Activated naive CD4-positive, alpha-beta T cell treated with anti-CD3 and anti-CD28 coated beads, Interleukin-2, amount 10 ng/mL, durations not matched to agents 7 days and 5 days (primary cell): Measurements from ENCODE around the gene PRPH.
A peak's percentile ranks its signal among the peaks of the same experiment; 100 is the strongest.

Source experiments
- CTCF ChIA-PET: fragments of 350-600 bp; sonication (Branson Sonifier 250); formaldehyde crosslinking; loops from one replicate; lab custom pipeline; 2021; ENCODE audit warnings: antibody characterized with exemption; lab: Charles Lee
- DNase-seq: peaks from one replicate; pipeline ENCODE4 v3.0.0-alpha.2; 2020
- H3K27ac Mint-ChIP-seq: one replicate; pipeline ENCODE4 v1.8.0; 2021; ENCODE audit warnings: mild to moderate bottlenecking, moderate library complexity, mixed read lengths
- H3K27me3 Mint-ChIP-seq: one replicate; pipeline ENCODE4 v1.8.0; 2021; ENCODE audit warnings: mild to moderate bottlenecking, mixed read lengths
- H3K36me3 Mint-ChIP-seq: one replicate; pipeline ENCODE4 v1.8.0; 2021; ENCODE audit warnings: mixed read lengths
- H3K4me1 Mint-ChIP-seq: one replicate; pipeline ENCODE4 v1.8.0; 2021; ENCODE audit warnings: mixed read lengths
- H3K4me3 Mint-ChIP-seq: one replicate; pipeline ENCODE4 v1.8.0; 2021; ENCODE audit warnings: mild to moderate bottlenecking, moderate library complexity, mixed read lengths
- H3K9me3 Mint-ChIP-seq: one replicate; pipeline ENCODE4 v1.8.0; 2021; ENCODE audit warnings: mixed read lengths

PRPH gene

GRCh38 chr12:49344486-49345050 is 49.6 kb downstream of the PRPH start:
- no peaks in the 10 kb centered on the region for H3K36me3 Mint-ChIP-seq
- H3K27me3 Mint-ChIP-seq: peaks cover 100% of the 10 kb centered on the region
- no peak for DNase-seq
- H3K9me3 Mint-ChIP-seq: no peaks in the 10 kb centered on the region
- CTCF ChIA-PET: interaction anchor here (1.1 to 4.0 kb wide), 2 partner anchors 14 to 53 kb away, joined by 3 to 103 read pairs; partner anchors contain the start of gene PRPH
- H3K4me1 Mint-ChIP-seq: peaks cover 44% of the 10 kb centered on the region
- H3K27ac Mint-ChIP-seq: no peak overlapping the region
- H3K4me3 Mint-ChIP-seq: no peak overlapping the region

GRCh38 chr12:49345051-49345824 is 50.3 kb downstream of the PRPH start:
- no peaks in the 10 kb centered on the region for H3K36me3 Mint-ChIP-seq
- CTCF ChIA-PET: interaction anchor here (5.3 to 9.5 kb wide), 4 partner anchors 9 to 58 kb away, joined by 27 to 91 read pairs (median 64); partner anchors contain the start of genes C1QL4 and PRPH
- peaks cover 100% of the 10 kb centered on the region for H3K27me3 Mint-ChIP-seq
- H3K27ac Mint-ChIP-seq: no peak overlapping the region
- peak; percentile 25 for DNase-seq
- no peaks in the 10 kb centered on the region for H3K9me3 Mint-ChIP-seq
- H3K4me1 Mint-ChIP-seq: peaks cover 44% of the 10 kb centered on the region
- no peak overlapping the region for H3K4me3 Mint-ChIP-seq

DNA sequence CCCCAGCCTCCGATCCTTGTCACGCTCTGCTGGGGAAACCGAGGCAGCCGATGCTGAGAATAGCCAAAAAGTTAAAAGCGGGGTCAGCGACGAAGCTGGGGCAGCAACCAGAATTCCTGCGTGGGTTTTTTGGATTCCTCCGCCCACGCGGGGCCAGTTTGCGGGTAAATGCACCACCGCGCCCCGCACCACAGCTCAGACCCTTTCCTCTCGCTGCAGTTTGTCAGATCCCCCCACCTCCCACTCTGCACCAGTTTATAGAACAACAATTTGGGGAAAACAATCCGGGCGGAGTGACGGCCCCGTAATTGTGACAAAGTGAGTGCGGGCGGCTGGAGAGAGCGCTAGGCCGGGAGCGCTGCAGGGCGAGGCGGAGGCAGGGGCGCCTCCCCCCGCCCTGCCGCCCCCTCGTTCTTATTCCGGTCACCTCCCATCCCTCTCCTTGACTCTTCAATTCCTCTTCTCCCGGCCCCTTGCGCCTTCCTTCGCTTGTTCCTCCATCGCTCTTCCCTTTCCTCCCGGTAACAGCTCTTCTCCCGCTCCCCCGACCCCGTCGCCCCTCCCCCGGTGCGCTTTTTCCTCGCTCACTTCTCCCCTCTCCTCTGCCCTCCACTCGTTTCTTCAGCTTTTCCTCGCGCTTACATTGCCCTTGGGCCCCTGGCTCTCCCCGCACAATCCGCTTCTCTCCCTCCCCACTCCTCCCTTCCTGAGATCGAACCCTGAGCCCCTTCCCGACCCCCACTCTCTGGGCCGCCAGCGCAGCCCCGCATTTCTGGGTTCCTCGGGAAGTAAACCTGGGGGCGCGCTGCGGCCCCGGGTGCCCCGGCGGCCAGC is 51.1 kb downstream of the PRPH start:
- H3K27ac Mint-ChIP-seq: no peak overlapping the region
- H3K36me3 Mint-ChIP-seq: no peaks in the 10 kb centered on the region
- H3K27me3 Mint-ChIP-seq: peaks cover 93% of the 10 kb centered on the region
- H3K4me1 Mint-ChIP-seq: peaks cover 44% of the 10 kb centered on the region
- CTCF ChIA-PET: interaction anchor here (0.6 to 9.5 kb wide), 7 partner anchors 9 to 168 kb away, joined by 3 to 91 read pairs (median 29); partner anchors contain the start of genes C1QL4 and PRPH
- peak overlapping the region; percentile 38 for H3K4me3 Mint-ChIP-seq
- H3K9me3 Mint-ChIP-seq: no peaks in the 10 kb centered on the region
- peak; percentile 20 for DNase-seq

DNA sequence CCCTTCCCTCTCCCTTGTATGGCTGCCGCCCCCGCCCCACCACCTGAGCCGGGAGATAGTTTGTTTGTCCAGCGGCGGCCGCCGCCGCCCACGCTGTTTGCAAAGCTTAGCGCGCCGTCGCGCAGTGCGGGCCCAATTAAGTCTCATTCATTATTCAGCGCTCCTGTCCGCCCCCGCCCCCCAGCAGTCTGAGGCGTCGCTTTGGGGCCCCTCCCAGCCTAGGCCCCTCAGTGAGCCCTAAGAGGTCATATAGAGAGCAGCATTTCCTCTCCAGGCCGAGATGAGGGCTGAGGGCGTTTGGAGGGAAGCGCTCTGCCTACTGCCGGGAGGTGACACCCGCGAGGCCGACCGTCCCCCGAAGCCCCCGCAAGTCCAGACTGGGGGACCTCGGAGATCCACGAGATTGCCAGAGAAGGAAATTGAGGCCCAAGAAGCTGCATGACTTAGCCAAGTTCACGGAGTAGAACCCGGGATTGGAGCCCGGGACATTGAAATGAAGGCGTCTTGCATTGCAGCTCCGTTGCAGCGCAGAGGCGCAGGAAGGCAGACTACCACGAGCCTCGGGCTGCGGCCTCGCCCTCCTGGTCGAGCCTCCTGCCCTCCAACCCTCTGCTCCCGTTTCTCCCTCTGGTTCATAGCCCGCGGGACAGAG is 51.8 kb downstream of the PRPH start, which contains the start of gene DNAJC22:
Gene DNAJC22 (plus strand): TSS at position 230 of the 652 bp plus-strand sequence. CDS start 1,985 bp downstream, outside the sequence.
- Mint-ChIP-seq H3K36me3 (no peaks in the 10 kb centered on the region), H3K27ac (no peak within 1 kb of the TSS), H3K4me1 (peaks cover 44% of the 10 kb centered on the region), H3K9me3 (no peaks in the 10 kb centered on the region), H3K27me3 (peaks cover 93% of the 10 kb centered on the region), H3K4me3 (peak within 1 kb of the TSS; percentile 38)
- peak; percentile 43 for DNase-seq
- CTCF ChIA-PET: interaction anchor here (0.6 to 9.5 kb wide), 12 partner anchors 10 to 260 kb away, joined by 3 to 91 read pairs (median 6); partner anchors contain the start of genes C1QL4, PRPH and TROAP

DNA sequence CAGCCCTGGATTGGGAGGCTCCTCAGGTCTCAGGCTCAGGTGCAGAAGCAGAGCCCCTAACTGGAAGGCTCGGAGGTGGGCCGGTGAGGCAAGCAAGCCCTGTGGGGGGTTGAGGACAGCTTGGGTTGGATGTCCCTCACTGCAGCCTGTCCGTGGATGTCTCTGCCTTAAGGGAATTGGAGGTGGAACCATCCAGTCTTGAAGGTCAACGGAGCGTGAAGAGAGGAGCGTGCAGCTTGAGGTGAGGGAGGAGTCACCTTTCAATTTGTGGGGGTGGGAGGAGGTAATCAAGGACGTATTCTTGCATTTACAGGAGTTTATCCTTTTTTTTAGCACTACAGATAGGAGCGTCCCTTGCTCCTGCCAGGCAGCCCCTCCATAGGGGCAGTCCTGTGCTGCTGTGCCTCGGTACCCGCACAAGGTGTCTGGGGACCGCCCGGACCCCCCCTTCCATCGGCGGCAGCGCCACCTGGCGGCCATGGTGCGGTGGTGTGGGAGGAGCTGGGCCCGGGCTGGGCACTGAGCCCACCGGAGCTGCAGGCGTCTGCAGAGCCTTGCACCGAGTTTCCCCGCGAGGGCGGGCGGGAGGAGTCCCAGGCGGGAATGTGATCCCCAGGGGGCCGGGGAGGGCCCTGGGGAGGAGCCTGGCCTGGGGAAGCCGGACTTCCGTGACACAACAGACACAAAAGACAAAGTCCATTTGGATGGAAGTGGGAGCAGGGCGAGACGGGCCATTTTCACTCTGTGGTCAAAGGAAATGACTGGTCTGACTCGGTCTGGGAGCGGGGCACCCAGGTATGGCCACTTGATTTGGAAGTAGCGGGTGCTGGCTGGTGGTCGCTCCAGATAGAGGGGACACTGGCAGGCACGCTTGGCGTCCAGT is 52.6 kb downstream of the PRPH start:
- peaks cover 42% of the 10 kb centered on the region for H3K4me1 Mint-ChIP-seq
- H3K27ac Mint-ChIP-seq: no peak overlapping the region
- peak; percentile 83 for DNase-seq
- no peaks in the 10 kb centered on the region for H3K36me3 Mint-ChIP-seq
- CTCF ChIA-PET: interaction anchor here (0.5 to 9.5 kb wide), 20 partner anchors 11 to 259 kb away, joined by 3 to 91 read pairs (median 4); partner anchors contain the start of genes C1QL4, PRPH and TROAP
- H3K27me3 Mint-ChIP-seq: peaks cover 93% of the 10 kb centered on the region
- peak overlapping the region; percentile 38 for H3K4me3 Mint-ChIP-seq
- no peaks in the 10 kb centered on the region for H3K9me3 Mint-ChIP-seq
